Type B pancreatic cell (in vitro differentiated cells): ENCODE results near the gene GKN2. TPM values are rescaled to one million over a fixed set of nuclear protein-coding genes. Genes with fewer than 3 reads are reported as not detected.

Experiments
- DNase-seq: peaks from one replicate; pipeline ENCODE4 v3.0.0; 2021; ENCODE audit warnings: mixed read lengths; ENCODE audit not compliant: unreplicated experiment; ENCODE audit errors: extremely low spot score
- H3K27ac Mint-ChIP-seq: 2 replicates; pipeline ENCODE4 v1.8.0; 2021; ENCODE audit warnings: mild to moderate bottlenecking, mixed read lengths
- H3K27me3 Mint-ChIP-seq: 2 replicates; pipeline ENCODE4 v1.8.0; 2021; ENCODE audit warnings: mixed read lengths
- H3K36me3 Mint-ChIP-seq: 2 replicates; pipeline ENCODE4 v1.8.0; 2021; ENCODE audit warnings: mixed read lengths
- H3K4me1 Mint-ChIP-seq: one replicate; pipeline ENCODE4 v1.8.0; 2021; ENCODE audit warnings: mixed read lengths; ENCODE audit not compliant: unreplicated experiment
- H3K4me3 Mint-ChIP-seq: 2 replicates; pipeline ENCODE4 v1.8.0; 2021; ENCODE audit warnings: mild to moderate bottlenecking, mixed read lengths
- H3K9me3 Mint-ChIP-seq: 2 replicates; pipeline ENCODE4 v1.8.0; 2021; ENCODE audit warnings: mixed read lengths
- CTCF ChIP-seq: fragments of 200-600 bp; sonication (generic); conservative IDR thresholded peaks from 2 replicates; pipeline ENCODE4 v1.5.0; 2021; ENCODE audit warnings: antibody characterized with exemption, mild to moderate bottlenecking
- total RNA-seq: library from RNA; stranded (reverse); gene quantifications from 2 replicates; pipeline ENCODE4 v1.2.1, GENCODE V29; 2021; ENCODE audit warnings: low replicate concordance

Gene GKN2
- total RNA-seq, 1 donor from 2014 or later: 0.92 TPM

- Mint-ChIP-seq H3K27me3 (no peaks in the 10 kb centered on the region), H3K9me3 (no peaks in the 10 kb centered on the region), H3K4me1 (peaks cover 3% of the 10 kb centered on the region), H3K36me3 (no peaks in the 10 kb centered on the region), H3K4me3 (no peak overlapping the region), H3K27ac (peak overlapping the region; percentile 1)
- peak; percentile 88 for TF ChIP-seq CTCF
- DNase-seq: no peak
Measured at GRCh38 chr2:68909793-68910674, 42.7 kb downstream of the GKN2 start.

- TF ChIP-seq CTCF: no peak
- Mint-ChIP-seq H3K4me1 (peaks cover 3% of the 10 kb centered on the region), H3K27me3 (no peaks in the 10 kb centered on the region), H3K36me3 (no peaks in the 10 kb centered on the region), H3K9me3 (no peaks in the 10 kb centered on the region), H3K27ac (peak overlapping the region; percentile 76), H3K4me3 (no peak overlapping the region)
- no peak for DNase-seq
Measured at GRCh38 chr2:68908392-68908970, 44.2 kb downstream of the GKN2 start.

- H3K27me3 Mint-ChIP-seq: no peaks in the 10 kb centered on the region
- peaks cover 3% of the 10 kb centered on the region for H3K4me1 Mint-ChIP-seq
- no peaks in the 10 kb centered on the region for H3K9me3 Mint-ChIP-seq
Measured at GRCh38 chr2:68907920-68908253, 44.8 kb downstream of the GKN2 start.

GRCh38 chr2:68907232-68907919 is 45.3 kb downstream of the GKN2 start:
- Mint-ChIP-seq H3K36me3 (no peaks in the 10 kb centered on the region), H3K27ac (peak overlapping the region; percentile 76), H3K27me3 (no peaks in the 10 kb centered on the region), H3K4me3 (no peak overlapping the region), H3K4me1 (peaks cover 3% of the 10 kb centered on the region), H3K9me3 (no peaks in the 10 kb centered on the region)
- no peak for TF ChIP-seq CTCF
- no peak for DNase-seq

More at GRCh38 chr2:68907920-68908253, 44.8 kb downstream of the GKN2 start:
- Mint-ChIP-seq H3K27ac (peak overlapping the region; percentile 76), H3K4me3 (no peak overlapping the region), H3K36me3 (no peaks in the 10 kb centered on the region)
- TF ChIP-seq CTCF: no peak
- DNase-seq: no peak

GRCh38 chr2:68906716-68907115 is 46.0 kb downstream of the GKN2 start:
- Mint-ChIP-seq H3K27ac (no peak overlapping the region), H3K9me3 (peaks cover 2% of the 10 kb centered on the region), H3K27me3 (no peaks in the 10 kb centered on the region), H3K4me3 (no peak overlapping the region), H3K4me1 (peaks cover 3% of the 10 kb centered on the region), H3K36me3 (no peaks in the 10 kb centered on the region)
- TF ChIP-seq CTCF: no peak
- DNase-seq: no peak
